Ovary (tissue), 3 donors: ENCODE measurements around the gene KIF23.

Experiments used
- EP300 ChIP-seq: sonication (generic); formaldehyde crosslinking; IDR thresholded peaks from one replicate; pipeline ENCODE4 v1.6.1; 2017; ENCODE audit warnings: antibody characterized with exemption
- POLR2A ChIP-seq: fragments of 450-650 bp; IDR thresholded peaks from one replicate; pipeline ENCODE4 v1.6.1; 2017; ENCODE audit warnings: antibody characterized with exemption, mild to moderate bottlenecking, moderate library complexity
- TF ChIP-seq, protein P1 (sequence below), 3 donors: fragments of 450-650 bp in 2 of 3; fragments of 200-600 bp in 1 of 3; IDR thresholded peaks; one replicate each; pipeline versions ENCODE4 v1.5.1 to v1.8.0; 2016 to 2022; ENCODE audit warnings: antibody characterized with exemption in 3 of 3, mild to moderate bottlenecking in 1 of 3
- donor health status: DM: no; HTN: no; CAD: no.

DNA sequence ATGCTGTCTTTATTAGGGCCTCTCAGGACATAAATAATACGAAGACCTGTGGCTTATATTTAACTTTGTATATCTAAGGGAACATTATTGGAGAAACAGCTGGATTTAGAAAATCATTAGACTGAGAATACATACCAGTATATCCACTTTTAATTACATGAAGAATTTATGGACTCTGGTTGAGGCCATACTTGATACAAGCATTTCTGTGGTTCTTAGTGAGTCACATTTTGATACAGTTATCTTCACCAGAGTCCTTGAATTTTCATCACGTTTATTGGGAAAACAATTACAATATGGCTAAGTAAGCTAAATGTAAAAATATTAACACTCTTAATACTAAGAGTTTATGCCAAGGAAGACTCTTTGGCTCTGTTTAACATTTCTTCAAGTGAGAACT lies 9.9 kb downstream of the KIF23 start:
- TF ChIP-seq, protein P1, sequence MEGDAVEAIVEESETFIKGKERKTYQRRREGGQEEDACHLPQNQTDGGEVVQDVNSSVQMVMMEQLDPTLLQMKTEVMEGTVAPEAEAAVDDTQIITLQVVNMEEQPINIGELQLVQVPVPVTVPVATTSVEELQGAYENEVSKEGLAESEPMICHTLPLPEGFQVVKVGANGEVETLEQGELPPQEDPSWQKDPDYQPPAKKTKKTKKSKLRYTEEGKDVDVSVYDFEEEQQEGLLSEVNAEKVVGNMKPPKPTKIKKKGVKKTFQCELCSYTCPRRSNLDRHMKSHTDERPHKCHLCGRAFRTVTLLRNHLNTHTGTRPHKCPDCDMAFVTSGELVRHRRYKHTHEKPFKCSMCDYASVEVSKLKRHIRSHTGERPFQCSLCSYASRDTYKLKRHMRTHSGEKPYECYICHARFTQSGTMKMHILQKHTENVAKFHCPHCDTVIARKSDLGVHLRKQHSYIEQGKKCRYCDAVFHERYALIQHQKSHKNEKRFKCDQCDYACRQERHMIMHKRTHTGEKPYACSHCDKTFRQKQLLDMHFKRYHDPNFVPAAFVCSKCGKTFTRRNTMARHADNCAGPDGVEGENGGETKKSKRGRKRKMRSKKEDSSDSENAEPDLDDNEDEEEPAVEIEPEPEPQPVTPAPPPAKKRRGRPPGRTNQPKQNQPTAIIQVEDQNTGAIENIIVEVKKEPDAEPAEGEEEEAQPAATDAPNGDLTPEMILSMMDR (IDR thresholded peaks at IDR 0.05) = no peak
- TF ChIP-seq POLR2A (no peak), EP300 (no peak)
